K562 (cell line): ENCODE data around the gene SHFL. TPM values are rescaled to one million over a fixed set of nuclear protein-coding genes. Genes with fewer than 3 reads are reported as not detected.
A peak's percentile ranks its signal among the peaks of the same experiment; 100 is the strongest.

ENCODE experiments used
- CHD2 ChIP-seq: IDR thresholded peaks from 2 replicates; pipeline ENCODE4 v1.6.1; 2011; ENCODE audit warnings: low read depth, low read length
- E2F6 ChIP-seq, 2 experiments: IDR thresholded peaks; 2 replicates each; pipeline ENCODE4 v1.6.1; 2011; ENCODE audit warnings: borderline replicate concordance in 1 of 2, control low read depth in 1 of 2, low read depth in 1 of 2, low read length in 1 of 2, mild to moderate bottlenecking in 1 of 2, mixed read lengths in 1 of 2, moderate library complexity in 1 of 2; ENCODE audit not compliant: insufficient read depth in 1 of 2, insufficient read length in 1 of 2, poor library complexity in 1 of 2, severe bottlenecking in 1 of 2; ENCODE audit errors: extremely low read depth in 1 of 2
- HSF4 ChIP-seq: fragments of 250-450 bp; sonication (Bioruptor Pico); IDR thresholded peaks from 2 replicates; pipeline ENCODE4 v2.1.2; 2022; ENCODE audit warnings: mild to moderate bottlenecking, moderate library complexity, borderline replicate concordance
- ILF3 ChIP-seq: fragments of 450-650 bp; IDR thresholded peaks from 2 replicates; pipeline ENCODE4 v1.6.1; 2018; ENCODE audit warnings: antibody characterized with exemption, mild to moderate bottlenecking, moderate library complexity, borderline replicate concordance
- PTBP1 ChIP-seq: fragments of 200-400 bp; formaldehyde crosslinking; IDR thresholded peaks from 2 replicates; pipeline ENCODE4 v1.6.1; 2017; ENCODE audit warnings: low read depth, low read length
- PYGO2 ChIP-seq: fragments of 450-650 bp; IDR thresholded peaks from 2 replicates; pipeline ENCODE4 v1.6.1; 2016; ENCODE audit warnings: mild to moderate bottlenecking, missing genetic modification characterization, moderate library complexity, missing compliant biosample characterization
- SAFB2 ChIP-seq: fragments of 200-400 bp; formaldehyde crosslinking; IDR thresholded peaks from 2 replicates; pipeline ENCODE4 v1.6.1; 2018; ENCODE audit warnings: borderline replicate concordance, low read length, low read depth, moderate library complexity; ENCODE audit not compliant: severe bottlenecking
- STAT6 ChIP-seq: sonication (generic); formaldehyde crosslinking; IDR thresholded peaks from 2 replicates; pipeline ENCODE4 v1.8.1; 2023; ENCODE audit warnings: mild to moderate bottlenecking, missing genetic modification reagents
- U2AF1 ChIP-seq: fragments of 200-400 bp; formaldehyde crosslinking; optimal IDR thresholded peaks from 2 replicates; pipeline ENCODE3; 2017; ENCODE audit warnings: mild to moderate bottlenecking, low read depth, low read length, moderate library complexity
- WHSC1 ChIP-seq: IDR thresholded peaks from one replicate; pipeline ENCODE4 v1.6.1; 2012; ENCODE audit warnings: low read length, control low read depth, inconsistent platforms
- ZNF134 ChIP-seq: fragments of 250-450 bp; sonication (Bioruptor Pico); conservative IDR thresholded peaks from 2 replicates; pipeline ENCODE4 v1.4.0; 2020
- polyA plus RNA-seq, 8 experiments: library from polyadenylated mRNA; depleted of rRNA in 4 of 8; stranded (reverse) in 5 of 8; unstranded in 3 of 8; fragments of >200 nt; fragmentation: Nextera tagmentation in 2 of 8; fragmentation: Illumina TruSeq in 1 of 8; extraction: Ambion mirVana in 2 of 8; extraction: Trizol in 1 of 8; gene quantifications; 2 replicates each; pipeline versions ENCODE4 v1.2.1 to v1.2.3, GENCODE V29; 2011 to 2014; ENCODE audit warnings: inconsistent platforms in 1 of 8, missing spikeins in 1 of 8
- total RNA-seq, 7 experiments: library from RNA; depleted of rRNA in 6 of 7; stranded (reverse); fragments of >200 nt in 6 of 7; fragmentation: Illumina TruSeq in 2 of 7; extraction: Trizol in 2 of 7; gene quantifications; 2 replicates each; pipeline versions ENCODE4 v1.2.1 to v1.2.3, GENCODE V29; 2011 to 2021; ENCODE audit warnings: low replicate concordance in 1 of 7
- TF ChIP-seq, protein P1 (sequence below): fragments of 450-650 bp; formaldehyde crosslinking; IDR thresholded peaks from 2 replicates; pipeline ENCODE4 v1.4.0; 2020; ENCODE audit warnings: mild to moderate bottlenecking, moderate library complexity
- TF ChIP-seq, protein P2 (sequence below), 2 experiments: fragments of 450-650 bp in 1 of 2; sonication (generic) in 1 of 2; formaldehyde crosslinking; conservative IDR thresholded peaks; 2 replicates each; pipeline versions ENCODE4 v1.4.0 to v1.8.1; 2020 to 2022; ENCODE audit warnings: mild to moderate bottlenecking in 1 of 2, missing genetic modification reagents in 1 of 2
- TF ChIP-seq, protein P3 (sequence below), 2 experiments: IDR thresholded peaks; 2 replicates each; pipeline ENCODE4 v1.6.1; 2012; ENCODE audit warnings: improper control_type of control experiment in 2 of 2, low read depth in 2 of 2, low read length in 2 of 2, borderline replicate concordance in 1 of 2
- TF ChIP-seq, protein P4 (sequence below): sonication (generic); formaldehyde crosslinking; IDR thresholded peaks from 2 replicates; pipeline ENCODE4 v1.8.0; 2022; ENCODE audit warnings: missing genetic modification reagents, mild to moderate bottlenecking, moderate library complexity, borderline replicate concordance

SHFL gene
- total and polyA plus RNA-seq, 9 of the 15 experiments (the other 6 are each of a cell fraction or from before 2014, with no cell fraction given), result 1.5 to 25.7 (median 13.0) TPM

- TF ChIP-seq, protein P1, sequence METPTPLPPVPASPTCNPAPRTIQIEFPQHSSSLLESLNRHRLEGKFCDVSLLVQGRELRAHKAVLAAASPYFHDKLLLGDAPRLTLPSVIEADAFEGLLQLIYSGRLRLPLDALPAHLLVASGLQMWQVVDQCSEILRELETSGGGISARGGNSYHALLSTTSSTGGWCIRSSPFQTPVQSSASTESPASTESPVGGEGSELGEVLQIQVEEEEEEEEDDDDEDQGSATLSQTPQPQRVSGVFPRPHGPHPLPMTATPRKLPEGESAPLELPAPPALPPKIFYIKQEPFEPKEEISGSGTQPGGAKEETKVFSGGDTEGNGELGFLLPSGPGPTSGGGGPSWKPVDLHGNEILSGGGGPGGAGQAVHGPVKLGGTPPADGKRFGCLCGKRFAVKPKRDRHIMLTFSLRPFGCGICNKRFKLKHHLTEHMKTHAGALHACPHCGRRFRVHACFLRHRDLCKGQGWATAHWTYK (CRISPR knock-in tag), result no peak
- no peak for TF ChIP-seq WHSC1
- no peak for TF ChIP-seq STAT6 (CRISPR knock-in tag)
- no peak for TF ChIP-seq SAFB2
- TF ChIP-seq E2F6 (IDR thresholded peaks at IDR 0.05; ENCODE audit: borderline replicate concordance in 1 of 2, extremely low read depth in 1 of 2, insufficient read depth in 1 of 2, insufficient read length in 1 of 2, low read depth in 1 of 2, low read length in 1 of 2, poor library complexity in 1 of 2, severe bottlenecking in 1 of 2), result peak in 1 of 2 experiments; percentile 65
- TF ChIP-seq, protein P2, sequence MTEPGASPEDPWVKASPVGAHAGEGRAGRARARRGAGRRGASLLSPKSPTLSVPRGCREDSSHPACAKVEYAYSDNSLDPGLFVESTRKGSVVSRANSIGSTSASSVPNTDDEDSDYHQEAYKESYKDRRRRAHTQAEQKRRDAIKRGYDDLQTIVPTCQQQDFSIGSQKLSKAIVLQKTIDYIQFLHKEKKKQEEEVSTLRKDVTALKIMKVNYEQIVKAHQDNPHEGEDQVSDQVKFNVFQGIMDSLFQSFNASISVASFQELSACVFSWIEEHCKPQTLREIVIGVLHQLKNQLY (CRISPR knock-in tag; conservative IDR thresholded peaks at IDR 0.05), result no peak
- no peak for TF ChIP-seq ILF3
- TF ChIP-seq, protein P3, sequence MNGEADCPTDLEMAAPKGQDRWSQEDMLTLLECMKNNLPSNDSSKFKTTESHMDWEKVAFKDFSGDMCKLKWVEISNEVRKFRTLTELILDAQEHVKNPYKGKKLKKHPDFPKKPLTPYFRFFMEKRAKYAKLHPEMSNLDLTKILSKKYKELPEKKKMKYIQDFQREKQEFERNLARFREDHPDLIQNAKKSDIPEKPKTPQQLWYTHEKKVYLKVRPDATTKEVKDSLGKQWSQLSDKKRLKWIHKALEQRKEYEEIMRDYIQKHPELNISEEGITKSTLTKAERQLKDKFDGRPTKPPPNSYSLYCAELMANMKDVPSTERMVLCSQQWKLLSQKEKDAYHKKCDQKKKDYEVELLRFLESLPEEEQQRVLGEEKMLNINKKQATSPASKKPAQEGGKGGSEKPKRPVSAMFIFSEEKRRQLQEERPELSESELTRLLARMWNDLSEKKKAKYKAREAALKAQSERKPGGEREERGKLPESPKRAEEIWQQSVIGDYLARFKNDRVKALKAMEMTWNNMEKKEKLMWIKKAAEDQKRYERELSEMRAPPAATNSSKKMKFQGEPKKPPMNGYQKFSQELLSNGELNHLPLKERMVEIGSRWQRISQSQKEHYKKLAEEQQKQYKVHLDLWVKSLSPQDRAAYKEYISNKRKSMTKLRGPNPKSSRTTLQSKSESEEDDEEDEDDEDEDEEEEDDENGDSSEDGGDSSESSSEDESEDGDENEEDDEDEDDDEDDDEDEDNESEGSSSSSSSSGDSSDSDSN (IDR thresholded peaks at IDR 0.05; ENCODE audit: borderline replicate concordance in 1 of 2, low read depth in 2 of 2, low read length in 2 of 2), result no peak
- TF ChIP-seq ZNF134 (CRISPR knock-in tag), result 0 out of 2 replicates have a peak, but pooled peaks have one; percentile 6
- TF ChIP-seq U2AF1, result no peak
- no peak for TF ChIP-seq CHD2
- no peak for TF ChIP-seq PYGO2 (tag)
- no peak for TF ChIP-seq PTBP1
- TF ChIP-seq, protein P4, sequence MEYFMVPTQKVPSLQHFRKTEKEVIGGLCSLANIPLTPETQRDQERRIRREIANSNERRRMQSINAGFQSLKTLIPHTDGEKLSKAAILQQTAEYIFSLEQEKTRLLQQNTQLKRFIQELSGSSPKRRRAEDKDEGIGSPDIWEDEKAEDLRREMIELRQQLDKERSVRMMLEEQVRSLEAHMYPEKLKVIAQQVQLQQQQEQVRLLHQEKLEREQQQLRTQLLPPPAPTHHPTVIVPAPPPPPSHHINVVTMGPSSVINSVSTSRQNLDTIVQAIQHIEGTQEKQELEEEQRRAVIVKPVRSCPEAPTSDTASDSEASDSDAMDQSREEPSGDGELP (CRISPR knock-in tag), result no peak
- no peak for TF ChIP-seq HSF4 (CRISPR knock-in tag)
Observed at GRCh38 chr19:10104665-10105508, 18.8 kb downstream of the SHFL start (continued).
